Activated CD4-positive, alpha-beta T cell treated with anti-CD3 and anti-CD28 coated beads for 48 hours (primary cell): ENCODE measurements around the gene CPA5.
A peak's percentile ranks its signal among the peaks of the same experiment; 100 is the strongest.

ENCODE experiments used
- DNase-seq: peaks from one replicate; pipeline ENCODE4 v3.0.0-alpha.2; 2020

Gene CPA5

DNA sequence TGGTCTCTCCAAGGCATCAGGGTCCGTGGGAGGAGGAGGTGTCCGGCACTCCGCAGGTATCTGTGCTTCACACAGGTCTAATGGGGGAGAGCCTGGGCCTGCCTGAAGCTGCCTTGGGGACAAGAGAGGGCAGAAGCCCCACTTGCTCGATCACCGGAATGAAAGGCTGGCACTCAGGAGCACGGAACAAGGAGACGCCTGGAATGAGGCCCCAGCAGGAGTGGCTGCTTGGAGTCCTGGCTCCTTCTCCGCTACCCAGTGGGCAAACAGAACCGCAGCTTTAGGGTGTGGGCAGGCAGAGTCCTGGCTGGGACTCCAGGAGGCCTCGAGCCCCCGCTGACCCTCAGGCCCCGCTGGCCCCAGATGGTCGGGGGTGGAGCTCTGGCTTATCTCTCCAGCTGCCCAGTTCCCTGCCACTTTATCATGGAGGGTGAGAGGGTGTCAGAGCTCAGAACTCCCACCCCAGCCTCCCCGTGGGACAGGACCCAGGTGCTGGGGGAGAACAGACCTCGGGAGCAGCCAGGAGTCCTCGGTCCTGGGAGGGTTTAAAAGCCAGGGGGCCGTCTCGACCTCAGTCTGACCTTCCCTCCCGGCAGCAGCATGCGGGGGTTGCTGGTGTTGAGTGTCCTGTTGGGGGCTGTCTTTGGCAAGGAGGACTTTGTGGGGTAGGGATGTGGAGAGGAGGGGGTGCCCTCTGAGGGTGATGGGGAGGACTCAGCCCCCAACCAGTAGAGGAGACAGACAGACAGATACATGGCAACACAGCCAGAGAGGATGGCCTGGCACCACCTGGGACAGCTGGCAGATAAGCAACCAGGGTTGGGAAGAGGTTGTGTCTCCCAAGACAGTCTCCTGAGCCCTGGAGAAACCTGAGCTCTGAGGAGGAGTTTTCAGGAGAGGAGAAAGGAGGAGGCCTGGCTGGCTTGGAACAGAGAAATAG lies 35.6 kb downstream of the CPA5 start, which contains the start of gene CPA1:
TSS of gene CPA1 (plus strand) at position 574 of the 940 bp plus-strand sequence. CDS start at position 601, 27 bp downstream.
- no peak for DNase-seq

DNA sequence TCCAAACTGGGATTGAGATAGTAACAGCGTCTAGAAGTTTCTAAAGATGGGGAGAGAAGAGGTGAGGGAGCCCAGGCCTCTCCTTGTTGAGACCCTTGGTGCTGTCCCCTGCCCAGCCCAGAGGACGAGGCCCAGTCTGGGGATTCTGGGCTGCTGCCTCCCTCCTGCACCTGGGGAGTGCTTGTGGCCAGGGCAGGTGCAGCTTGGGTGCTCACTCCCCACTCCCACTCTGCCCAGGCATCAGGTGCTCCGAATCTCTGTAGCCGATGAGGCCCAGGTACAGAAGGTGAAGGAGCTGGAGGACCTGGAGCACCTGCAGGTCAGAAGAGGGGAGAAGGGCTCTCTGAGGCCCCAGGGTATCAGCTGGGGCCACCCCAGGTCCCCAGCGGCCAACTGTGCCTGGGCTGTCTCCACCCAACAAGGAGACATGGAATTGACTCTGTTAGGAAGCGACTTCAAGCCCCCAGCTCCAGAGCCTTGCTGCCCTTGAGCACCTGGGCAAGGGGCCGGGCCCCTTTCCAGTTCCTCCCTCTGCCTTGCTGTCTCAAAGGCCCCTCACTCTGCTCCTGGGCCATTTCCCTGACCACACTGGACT lies 36.3 kb downstream of the CPA5 start:
- DNase-seq, result no peak

DNA sequence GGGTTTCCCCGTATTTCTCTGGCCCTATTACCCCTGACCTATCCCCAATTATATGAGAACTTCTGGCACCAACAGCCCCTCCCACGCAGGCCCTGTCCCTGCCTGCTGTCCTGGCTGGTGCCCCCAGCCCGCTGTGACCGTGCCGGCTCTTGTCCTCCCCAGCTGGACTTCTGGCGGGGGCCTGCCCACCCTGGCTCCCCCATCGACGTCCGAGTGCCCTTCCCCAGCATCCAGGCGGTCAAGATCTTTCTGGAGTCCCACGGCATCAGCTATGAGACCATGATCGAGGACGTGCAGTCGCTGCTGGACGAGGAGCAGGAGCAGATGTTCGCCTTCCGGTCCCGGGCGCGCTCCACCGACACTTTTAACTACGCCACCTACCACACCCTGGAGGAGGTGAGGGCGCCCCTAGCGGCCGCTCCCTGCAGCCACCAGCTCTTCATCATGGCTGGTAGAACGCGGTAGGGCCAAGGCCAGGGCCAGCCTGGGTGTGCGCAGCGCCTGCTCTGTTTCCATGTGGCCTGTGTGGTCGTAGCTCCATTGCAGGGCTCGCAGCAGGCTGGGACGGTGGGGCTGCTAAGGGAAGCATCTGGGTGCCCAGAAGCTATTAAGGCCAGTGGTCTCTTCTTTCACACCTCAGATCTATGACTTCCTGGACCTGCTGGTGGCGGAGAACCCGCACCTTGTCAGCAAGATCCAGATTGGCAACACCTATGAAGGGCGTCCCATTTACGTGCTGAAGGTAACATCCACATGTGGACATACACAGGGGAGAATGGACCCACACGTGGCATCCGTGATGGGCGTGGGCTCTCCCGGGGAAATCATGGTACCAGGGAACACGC lies 37.1 kb downstream of the CPA5 start:
- DNase-seq, result no peak

DNA sequence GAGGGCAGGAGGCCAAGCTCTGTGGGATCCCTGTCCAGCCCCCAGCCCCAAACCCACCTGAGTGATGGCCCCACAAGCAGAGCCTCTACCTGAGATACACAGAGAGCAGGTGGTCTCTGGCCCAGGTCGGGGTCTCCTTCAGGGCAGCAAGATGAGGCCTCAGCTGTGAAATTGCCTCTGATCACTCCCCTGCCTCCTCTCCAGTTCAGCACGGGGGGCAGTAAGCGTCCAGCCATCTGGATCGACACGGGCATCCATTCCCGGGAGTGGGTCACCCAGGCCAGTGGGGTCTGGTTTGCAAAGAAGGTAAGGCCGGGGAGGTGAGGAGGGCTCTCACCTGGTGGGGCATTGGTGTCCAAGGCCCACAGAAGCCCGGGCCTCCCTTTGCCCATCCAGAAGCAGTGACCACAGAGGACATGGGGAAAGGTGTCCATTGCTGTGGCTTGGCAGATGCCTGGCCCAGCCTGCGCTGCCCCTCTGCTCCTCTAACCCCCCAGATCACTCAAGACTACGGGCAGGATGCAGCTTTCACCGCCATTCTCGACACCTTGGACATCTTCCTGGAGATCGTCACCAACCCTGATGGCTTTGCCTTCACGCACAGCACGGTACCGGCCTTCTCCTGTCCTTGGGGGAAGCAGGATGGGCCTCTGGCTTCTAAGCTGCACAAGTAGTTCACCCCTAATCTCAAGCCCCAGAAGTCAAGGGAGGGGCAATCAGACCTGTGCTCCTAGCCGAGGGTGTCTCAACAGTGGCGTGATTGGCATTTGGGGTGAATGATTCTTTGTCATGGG lies 38.8 kb downstream of the CPA5 start:
- no peak for DNase-seq

DNA sequence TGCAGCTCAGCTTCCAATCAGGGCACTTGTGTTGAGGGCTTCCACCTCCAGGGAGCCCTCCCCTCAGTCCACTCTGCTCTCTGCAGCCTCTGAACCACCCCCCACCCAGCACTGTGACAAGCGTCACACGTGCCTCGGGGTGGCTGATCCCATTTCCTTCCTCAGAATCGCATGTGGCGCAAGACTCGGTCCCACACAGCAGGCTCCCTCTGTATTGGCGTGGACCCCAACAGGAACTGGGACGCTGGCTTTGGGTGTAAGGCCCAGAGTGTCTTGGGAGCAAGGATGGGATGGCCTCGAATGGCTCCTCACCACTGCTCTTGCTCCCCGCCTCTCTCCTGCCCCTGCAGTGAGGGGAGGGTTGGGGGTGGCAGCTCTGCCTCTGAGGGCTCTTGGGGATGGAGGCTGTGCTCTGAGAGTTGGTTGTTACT lies 39.8 kb downstream of the CPA5 start:
- no peak for DNase-seq

DNA sequence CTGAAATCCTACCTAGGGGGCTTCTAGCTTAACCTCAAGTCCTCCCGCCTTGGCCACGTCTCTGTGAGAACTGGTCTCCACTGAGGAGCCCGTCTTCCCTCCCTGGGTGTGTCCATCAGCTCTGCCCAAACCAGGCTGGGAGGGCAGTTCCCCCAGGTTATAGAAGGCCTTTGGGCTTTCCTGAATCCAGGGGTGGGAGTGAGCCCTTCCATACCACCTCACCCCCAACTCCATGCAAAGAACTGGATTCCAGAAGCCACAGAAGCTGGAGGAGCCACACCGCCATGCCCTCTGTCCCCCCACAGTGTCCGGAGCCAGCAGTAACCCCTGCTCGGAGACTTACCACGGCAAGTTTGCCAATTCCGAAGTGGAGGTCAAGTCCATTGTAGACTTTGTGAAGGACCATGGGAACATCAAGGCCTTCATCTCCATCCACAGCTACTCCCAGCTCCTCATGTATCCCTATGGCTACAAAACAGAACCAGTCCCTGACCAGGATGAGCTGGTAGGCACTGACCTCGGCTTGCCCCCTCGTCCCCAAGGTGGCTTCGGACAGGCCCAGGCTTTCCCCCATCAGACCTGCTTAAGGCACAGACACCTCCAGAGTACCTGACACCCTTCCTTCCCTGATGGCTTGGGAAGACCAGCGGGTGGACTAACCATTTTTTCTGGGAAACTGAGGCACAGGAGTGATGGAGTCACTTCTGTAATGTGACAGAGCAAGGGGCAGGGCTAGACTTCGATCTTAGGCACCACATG lies 40.4 kb downstream of the CPA5 start:
- DNase-seq, result no peak

DNA sequence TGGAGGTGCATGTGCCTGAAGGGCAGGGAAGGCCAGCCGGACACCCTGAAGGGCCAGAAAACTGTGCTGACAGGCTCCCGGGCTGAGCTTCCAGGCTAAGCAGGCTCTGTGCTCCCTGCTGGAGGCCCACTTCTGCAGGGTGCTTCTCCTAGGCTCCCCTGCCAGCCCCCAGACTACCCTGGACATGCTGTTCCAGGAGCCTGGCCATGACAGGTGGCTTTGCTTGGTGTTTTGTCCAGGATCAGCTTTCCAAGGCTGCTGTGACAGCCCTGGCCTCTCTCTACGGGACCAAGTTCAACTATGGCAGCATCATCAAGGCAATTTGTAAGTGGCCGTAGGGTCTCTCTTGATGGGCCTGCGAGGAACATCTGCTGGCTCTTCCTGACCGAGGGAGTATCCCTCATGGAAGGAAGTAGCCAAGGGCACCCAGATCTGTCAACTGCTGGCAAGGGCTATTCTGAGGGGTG lies 41.0 kb downstream of the CPA5 start:
- no peak for DNase-seq

DNA sequence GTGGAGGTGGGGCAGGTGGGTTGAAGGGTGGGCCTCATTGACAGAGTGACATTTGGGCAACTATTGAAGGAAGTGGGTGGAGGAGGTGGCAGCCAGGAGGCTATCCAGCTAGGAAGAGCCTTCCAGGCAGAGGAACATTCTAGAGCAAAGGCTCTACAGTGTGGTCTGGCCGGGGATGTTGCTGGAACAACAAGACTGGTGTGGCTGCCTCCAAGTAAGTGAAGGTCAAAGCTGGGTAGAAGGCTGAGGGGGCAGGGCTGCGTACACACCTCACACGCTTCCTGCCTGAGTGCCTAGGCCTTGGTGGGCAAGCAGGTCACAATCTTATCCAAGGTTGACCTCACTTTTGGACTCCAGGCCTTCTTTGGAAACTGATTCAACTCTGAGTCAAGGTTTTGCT lies 42.3 kb downstream of the CPA5 start:
- DNase-seq, result no peak

DNA sequence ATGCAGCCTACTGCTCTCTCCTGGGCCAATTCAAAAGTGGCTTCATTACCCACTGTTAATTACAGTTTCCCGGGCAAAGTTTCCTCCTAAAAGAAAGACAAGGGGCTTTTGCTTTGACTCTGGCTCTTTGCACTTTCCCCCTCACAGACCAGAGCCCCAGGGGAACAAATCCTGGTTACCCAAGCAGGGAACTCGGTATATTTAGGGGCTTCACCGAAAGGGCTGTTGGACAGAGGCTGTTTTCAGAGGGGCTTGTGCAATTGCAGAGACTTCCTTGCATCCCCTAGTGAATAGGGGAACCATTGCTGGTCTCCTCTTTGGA lies 42.7 kb downstream of the CPA5 start:
- no peak for DNase-seq

DNA sequence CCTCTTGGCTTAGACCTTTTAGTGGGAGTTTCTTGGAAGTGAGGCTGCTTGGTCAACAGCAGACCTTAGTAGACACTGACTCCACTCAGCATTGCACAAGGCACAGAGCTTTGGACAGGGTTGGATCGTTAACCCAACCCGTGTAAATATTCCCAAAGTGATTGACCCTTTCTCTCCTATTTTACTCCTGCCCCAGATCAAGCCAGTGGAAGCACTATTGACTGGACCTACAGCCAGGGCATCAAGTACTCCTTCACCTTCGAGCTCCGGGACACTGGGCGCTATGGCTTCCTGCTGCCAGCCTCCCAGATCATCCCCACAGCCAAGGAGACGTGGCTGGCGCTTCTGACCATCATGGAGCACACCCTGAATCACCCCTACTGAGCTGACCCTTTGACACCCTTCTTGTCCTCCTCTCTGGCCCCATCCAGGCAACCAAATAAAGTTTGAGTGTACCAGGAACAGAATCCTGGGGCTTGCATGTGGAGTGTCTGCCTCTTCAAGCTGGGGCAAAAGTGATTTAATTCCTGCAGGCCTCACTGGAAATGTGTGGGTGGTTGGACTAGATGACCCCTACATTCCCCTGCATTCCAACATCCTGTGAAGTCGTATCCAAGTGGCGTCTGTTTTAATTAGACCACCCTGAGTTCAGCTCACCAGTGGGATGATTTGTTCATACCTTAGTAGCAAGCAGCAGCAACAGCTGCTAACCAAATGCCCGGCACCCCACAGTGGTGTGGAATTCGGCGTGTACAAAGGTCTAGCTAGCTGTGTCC lies 43.2 kb downstream of the CPA5 start:
- no peak for DNase-seq

DNA sequence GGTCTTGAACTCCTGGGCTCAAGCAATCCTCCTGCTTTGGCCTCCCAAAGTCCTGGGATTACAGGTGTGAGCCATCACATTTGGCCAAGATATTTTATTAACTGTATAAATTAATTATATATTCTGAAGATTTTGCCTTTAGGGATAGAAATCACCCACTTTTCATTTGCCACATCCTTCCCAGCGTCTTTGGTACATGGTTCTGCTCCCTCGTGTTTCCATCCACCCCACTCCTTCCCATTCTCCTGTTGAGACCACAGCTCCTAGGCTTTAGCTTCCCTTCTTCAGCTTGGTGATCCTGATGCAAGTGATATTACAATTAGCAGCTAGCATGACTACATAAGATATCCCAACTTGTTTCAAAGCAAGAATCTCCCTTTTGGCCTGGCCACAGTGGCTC lies 44.1 kb downstream of the CPA5 start:
- DNase-seq, result no peak

DNA sequence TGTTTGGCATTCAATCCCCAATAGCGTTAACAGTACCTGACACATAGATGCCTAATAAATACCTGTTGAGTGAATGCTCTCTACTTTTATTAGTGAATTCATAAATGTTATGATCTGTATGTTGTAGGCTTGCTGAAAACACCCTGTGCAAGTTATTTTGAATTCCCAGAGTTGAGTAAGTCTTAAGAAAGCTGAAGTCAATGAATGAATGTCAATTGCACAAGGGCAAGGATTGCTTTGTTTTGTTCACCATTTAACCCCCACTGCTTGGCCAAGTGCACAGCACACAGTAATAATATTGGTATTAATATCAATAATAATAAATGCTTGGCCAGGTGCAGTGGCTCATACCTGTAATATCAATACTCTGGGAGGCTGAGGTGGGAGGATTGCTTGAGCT lies 45.9 kb downstream of the CPA5 start:
- no peak for DNase-seq

DNA sequence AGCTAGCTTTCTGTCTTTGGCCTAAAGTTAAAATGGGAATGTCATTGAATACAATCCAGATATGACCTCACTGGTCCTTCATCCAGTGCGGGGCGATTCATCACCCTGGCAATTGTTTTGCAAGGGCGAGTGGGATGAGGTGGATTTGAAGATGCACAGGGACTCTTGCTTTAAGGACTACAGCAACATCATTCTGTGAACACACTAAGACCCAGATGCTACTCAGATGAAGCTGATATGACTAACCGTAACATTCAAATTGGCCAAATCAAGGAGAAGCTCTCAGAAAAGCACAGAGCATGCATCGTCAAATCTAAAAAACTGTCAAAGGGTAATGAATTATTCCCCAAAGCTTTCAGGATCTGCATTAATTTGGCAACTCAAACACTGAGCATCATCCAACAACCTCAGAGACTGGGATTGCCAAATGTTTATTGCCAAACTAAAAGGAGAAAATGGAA lies 48.5 kb downstream of the CPA5 start:
- DNase-seq, result no peak

DNA sequence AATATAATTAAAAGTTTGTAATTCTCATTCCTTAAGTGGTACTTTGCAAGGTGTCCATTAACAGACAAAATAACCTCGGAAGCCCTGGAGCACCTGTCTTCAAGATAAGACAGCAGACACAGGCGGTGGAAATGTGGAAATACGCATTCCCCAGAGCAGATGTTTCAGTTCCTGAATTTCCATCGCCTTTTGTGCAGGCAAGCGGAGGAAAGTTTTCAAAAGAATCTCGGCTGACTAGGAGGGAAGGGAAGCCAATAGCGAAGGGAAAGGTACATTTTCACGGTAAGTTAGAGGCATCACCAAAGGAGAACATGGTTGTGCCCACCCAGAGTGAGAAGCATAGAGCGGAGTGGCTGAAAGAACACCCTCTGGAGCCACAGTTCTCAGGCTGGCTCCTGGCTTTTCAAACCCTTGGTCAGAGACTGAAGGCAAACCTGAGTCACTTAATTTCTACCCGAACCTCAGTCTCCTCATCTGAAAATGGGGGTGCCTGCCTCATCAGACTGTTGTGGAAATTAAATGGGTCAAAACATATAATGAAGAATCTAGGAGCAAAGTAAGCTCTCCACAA lies 49.3 kb downstream of the CPA5 start:
- no peak for DNase-seq

DNA sequence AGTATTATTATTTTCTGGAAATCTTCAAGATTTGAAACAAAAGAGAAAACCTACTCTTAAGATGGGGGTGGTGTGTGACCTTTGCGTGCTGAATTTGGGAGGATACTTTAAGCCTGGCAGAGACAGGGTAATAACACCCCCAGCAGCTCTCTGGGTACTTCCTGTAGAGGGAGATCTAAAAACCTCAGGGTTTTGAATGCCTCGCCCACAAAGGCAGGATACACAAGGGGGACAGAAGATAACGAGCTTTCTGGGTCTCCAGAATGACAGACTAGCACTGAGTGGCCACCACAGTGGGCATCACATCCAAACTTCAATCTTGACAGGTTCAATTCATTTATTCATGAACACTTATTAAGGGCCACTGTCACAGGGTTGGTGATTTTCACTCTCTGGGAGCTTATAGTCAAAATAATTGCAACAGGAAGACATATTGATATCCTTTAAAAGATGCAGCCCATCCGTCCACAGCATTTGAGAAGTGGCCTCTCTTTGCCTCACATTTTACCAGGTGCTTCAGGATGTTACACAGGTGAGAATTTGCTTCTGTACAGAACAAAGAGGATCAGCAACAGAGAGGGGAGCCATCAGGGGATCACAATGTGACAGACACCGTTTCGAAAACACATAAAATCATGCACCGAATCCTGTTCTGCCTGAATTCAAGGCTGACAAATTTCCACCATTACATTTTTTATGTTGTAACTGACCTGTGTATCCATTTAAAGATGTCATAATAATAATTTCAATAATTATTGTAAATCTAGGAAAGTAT lies 50.0 kb downstream of the CPA5 start:
- peak; percentile 20 for DNase-seq

DNA sequence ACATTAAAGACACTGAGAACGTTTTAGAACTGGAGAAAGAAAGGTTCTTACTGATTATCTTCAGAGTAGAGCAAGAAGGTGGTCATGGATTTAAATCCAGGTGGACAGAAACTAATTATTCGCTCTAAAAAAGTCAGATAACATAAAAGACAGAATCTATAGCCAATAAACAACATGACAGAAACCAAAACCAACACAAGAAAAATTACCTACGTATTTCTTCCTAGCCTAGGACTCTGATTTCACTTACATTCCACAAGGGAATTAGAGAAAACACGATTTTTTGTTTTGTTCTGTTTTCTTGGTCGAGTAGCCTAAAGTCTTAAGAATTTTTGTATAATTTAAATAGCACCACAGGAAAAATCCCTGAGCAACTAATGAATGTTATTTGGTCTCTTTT lies 50.8 kb downstream of the CPA5 start:
- DNase-seq, result no peak

DNA sequence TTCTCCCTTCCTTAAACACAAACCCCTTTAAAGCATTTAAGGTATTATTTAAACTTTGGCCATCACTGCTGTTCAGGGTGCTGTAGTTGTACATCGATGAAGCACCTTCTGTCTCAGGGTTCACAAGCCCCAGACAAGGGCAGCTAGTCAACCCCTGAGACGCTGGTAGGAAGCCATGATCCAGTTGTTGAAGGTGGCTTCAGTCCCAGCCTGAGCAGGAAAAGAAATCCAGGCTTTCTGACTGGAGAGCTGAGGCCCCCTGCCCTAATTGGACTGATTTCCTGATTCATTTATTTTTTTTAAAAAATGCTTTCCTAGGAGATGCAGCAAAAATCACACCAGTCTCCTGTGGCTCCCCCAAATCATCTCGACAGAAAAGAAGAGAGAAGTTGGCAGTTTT lies 51.5 kb downstream of the CPA5 start:
- DNase-seq, result no peak

DNA sequence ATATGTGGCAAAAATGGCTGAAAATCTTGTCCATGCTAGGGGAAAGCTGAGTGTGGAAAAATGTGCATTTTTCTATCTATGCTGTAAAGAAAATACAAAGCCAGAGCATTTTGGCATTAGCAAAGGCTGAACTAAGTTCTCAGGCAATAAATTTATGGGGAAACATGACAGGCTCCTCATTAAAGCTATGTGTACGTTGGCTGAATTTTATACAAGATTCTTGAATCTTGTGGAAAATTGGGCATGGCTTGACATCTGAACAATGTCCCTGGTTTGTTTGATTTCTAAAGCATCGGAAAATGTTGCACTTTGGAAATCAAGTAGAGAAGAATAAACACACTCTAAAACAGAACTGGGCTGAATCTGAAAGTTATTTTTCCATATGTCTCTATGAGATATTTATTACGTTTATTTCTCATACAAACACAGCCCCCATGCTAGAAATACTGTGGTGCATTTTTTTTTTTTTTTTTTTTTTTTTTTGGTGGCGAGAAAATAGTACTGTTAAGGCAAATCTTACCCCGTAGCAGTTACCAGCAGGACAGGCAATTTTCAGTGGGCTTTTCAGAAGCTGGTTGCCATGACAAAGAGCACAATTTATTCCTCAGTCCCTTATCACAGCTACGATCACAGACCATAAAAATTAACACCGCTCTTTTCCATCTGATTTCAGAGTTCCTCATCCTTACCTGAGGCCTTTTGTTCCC lies 52.6 kb downstream of the CPA5 start:
- no peak for DNase-seq

DNA sequence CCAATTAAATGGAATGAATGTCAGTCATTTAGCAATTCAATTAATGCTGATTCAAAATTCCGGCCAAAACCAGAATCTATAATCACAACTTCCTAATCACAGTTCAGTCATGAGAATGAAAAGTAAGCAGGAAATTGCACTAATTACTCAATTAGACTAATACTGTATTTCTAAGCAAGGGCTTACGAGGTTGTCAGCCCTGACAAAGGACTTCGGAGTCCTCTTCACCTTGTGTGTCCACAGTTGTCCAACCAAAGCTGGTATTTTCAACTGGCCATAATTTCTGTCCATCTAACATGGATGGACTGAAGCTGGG lies 53.1 kb downstream of the CPA5 start:
- no peak for DNase-seq
